Stimulated activated CD4-positive, alpha-beta T cell treated with anti-CD3 and anti-CD28 coated beads, Interleukin-12 subunit alpha, Interleukin-12 subunit beta, amount 100 ng/mL, for 24 hours (primary cell): ENCODE data around the gene HECW1.

Experiments
- DNase-seq, 2 experiments: peaks; one replicate each; pipeline ENCODE4 v3.0.0-alpha.2; 2020; ENCODE audit warnings: low read depth in 2 of 2

The HECW1 gene

GRCh38 chr7:43148161-43148731, 35.8 kb downstream of the HECW1 start:
- DNase-seq, result no peak

- DNase-seq, result no peak
Observed at GRCh38 chr7:43151076-43151475, 38.6 kb downstream of the HECW1 start.

GRCh38 chr7:43152696-43153095, 40.2 kb downstream of the HECW1 start:
- no peak for DNase-seq

- DNase-seq, result no peak
Observed at GRCh38 chr7:43155636-43156035, 43.2 kb downstream of the HECW1 start.

GRCh38 chr7:43163885-43164284, 51.4 kb downstream of the HECW1 start:
- no peak for DNase-seq

GRCh38 chr7:43164757-43165156, 52.3 kb downstream of the HECW1 start:
- no peak for DNase-seq

- DNase-seq, result no peak
Observed at GRCh38 chr7:43166686-43167085, 54.2 kb downstream of the HECW1 start.

GRCh38 chr7:43169076-43169475, 56.6 kb downstream of the HECW1 start:
- no peak for DNase-seq

- DNase-seq, result no peak
Observed at GRCh38 chr7:43170571-43170970, 58.1 kb downstream of the HECW1 start.

GRCh38 chr7:43175570-43176200, 63.2 kb downstream of the HECW1 start:
- DNase-seq, result no peak

- no peak for DNase-seq
Observed at GRCh38 chr7:43179393-43179792, 66.9 kb downstream of the HECW1 start.

GRCh38 chr7:43192806-43193460, 80.5 kb downstream of the HECW1 start:
- DNase-seq, result no peak

GRCh38 chr7:43193893-43194292, 81.4 kb downstream of the HECW1 start:
- DNase-seq, result no peak

- no peak for DNase-seq
Observed at GRCh38 chr7:43195256-43195655, 82.8 kb downstream of the HECW1 start.

- DNase-seq, result no peak
Observed at GRCh38 chr7:43195768-43196167, 83.3 kb downstream of the HECW1 start.

- DNase-seq, result no peak
Observed at GRCh38 chr7:43196379-43196778, 83.9 kb downstream of the HECW1 start.

- no peak for DNase-seq
Observed at GRCh38 chr7:43198016-43198415, 85.6 kb downstream of the HECW1 start.

- DNase-seq, result no peak
Observed at GRCh38 chr7:43198599-43199090, 86.2 kb downstream of the HECW1 start.

GRCh38 chr7:43199371-43200160, 87.1 kb downstream of the HECW1 start:
- DNase-seq, result no peak

GRCh38 chr7:43201912-43202311, 89.5 kb downstream of the HECW1 start:
- DNase-seq, result no peak

GRCh38 chr7:43204081-43204480, 91.6 kb downstream of the HECW1 start:
- no peak for DNase-seq

GRCh38 chr7:43205171-43205795, 92.8 kb downstream of the HECW1 start:
- DNase-seq, result no peak
